DOHH2 (cell line): ENCODE results near the gene FNDC3B.
"Not testable (repeated sequence)": the region's sequence is repeated elsewhere in the genome, so short reads cannot be mapped to it uniquely, and the experiment has no call there.

ENCODE experiments used
- H3F3A ChIP-seq: fragments of 200-600 bp; sonication (generic), shearing (Covaris generic); 2 replicates; pipeline ENCODE4 v1.6.0; 2016; ENCODE audit warnings: antibody characterized with exemption, mild to moderate bottlenecking; ENCODE audit not compliant: control insufficient read depth, insufficient read depth
- H3K27ac ChIP-seq: fragments of 200-600 bp; sonication (generic); 2 replicates; pipeline ENCODE4 v1.5.1; 2014; ENCODE audit warnings: low read depth, mild to moderate bottlenecking, low read length, moderate library complexity
- H3K27me3 ChIP-seq: fragments of 200-600 bp; sonication (generic); 2 replicates; pipeline ENCODE4 v1.6.1; 2014; ENCODE audit warnings: mild to moderate bottlenecking, low read length, mixed read lengths; ENCODE audit not compliant: control insufficient read depth
- H3K36me3 ChIP-seq: fragments of 200-600 bp; sonication (generic); 2 replicates; pipeline ENCODE4 v1.6.1; 2014; ENCODE audit warnings: mild to moderate bottlenecking, low read length, moderate library complexity, mixed read lengths; ENCODE audit not compliant: control insufficient read depth
- H3K4me1 ChIP-seq: fragments of 200-600 bp; sonication (generic); 2 replicates; pipeline ENCODE4 v1.6.1; 2014; ENCODE audit warnings: mild to moderate bottlenecking, low read length, mixed read lengths; ENCODE audit not compliant: control insufficient read depth
- H3K4me2 ChIP-seq: fragments of 200-600 bp; sonication (generic); 2 replicates; pipeline ENCODE4 v1.6.0; 2014; ENCODE audit warnings: mild to moderate bottlenecking, low read length, moderate library complexity
- H3K4me3 ChIP-seq: fragments of 200-600 bp; sonication (generic); 2 replicates; pipeline ENCODE4 v1.5.1; 2014; ENCODE audit warnings: mild to moderate bottlenecking, low read length, mixed read lengths
- H3K79me2 ChIP-seq: fragments of 200-600 bp; sonication (generic); 2 replicates; pipeline ENCODE4 v1.6.1; 2014; ENCODE audit warnings: mild to moderate bottlenecking, low read length, mixed read lengths; ENCODE audit not compliant: control insufficient read depth
- H3K9me2 ChIP-seq: fragments of 200-600 bp; sonication (generic); replicated peaks from 2 replicates; pipeline ENCODE4 v1.6.1; 2014; ENCODE audit warnings: mild to moderate bottlenecking, low read length, mixed read lengths; ENCODE audit not compliant: control insufficient read depth
- H3K9me3 ChIP-seq: fragments of 200-600 bp; sonication (generic); 2 replicates; pipeline ENCODE4 v1.6.1; 2014; ENCODE audit warnings: antibody characterized with exemption, low read length, mixed read lengths; ENCODE audit not compliant: control insufficient read depth, insufficient read depth
- H4K20me1 ChIP-seq: fragments of 200-600 bp; sonication (generic); 2 replicates; pipeline ENCODE4 v1.6.0; 2014; ENCODE audit warnings: low read depth, mild to moderate bottlenecking, antibody characterized with exemption, low read length, moderate library complexity; ENCODE audit not compliant: control insufficient read depth, insufficient read depth
- CTCF ChIP-seq: fragments of 200-600 bp; sonication (generic); IDR thresholded peaks from one replicate; pipeline ENCODE4 v1.5.1; 2014; ENCODE audit warnings: antibody characterized with exemption, mild to moderate bottlenecking, low read depth, low read length; ENCODE audit not compliant: poor library complexity, severe bottlenecking
- EZH2phosphoT487 ChIP-seq: fragments of 200-600 bp; sonication (generic); IDR thresholded peaks from 2 replicates; pipeline ENCODE4 v1.6.1; 2017; ENCODE audit warnings: borderline replicate concordance, mild to moderate bottlenecking, antibody characterized with exemption, low read length, moderate library complexity, mixed read lengths

The FNDC3B gene

GRCh38 chr3:172089250-172089649 lies 49.9 kb downstream of the FNDC3B start:
- Histone ChIP-seq H3K4me1 (peaks cover 6% of the 10 kb centered on the region; the same call in 1 of the 2 replicates), H3K4me2 (no peak overlapping the region), H3K9me3 (no peaks in the 10 kb centered on the region), H3K4me3 (no peak overlapping the region), H3K9me2 (no peaks in the 10 kb centered on the region), H3K79me2 (no peaks in the 10 kb centered on the region), H3K27ac (no peak overlapping the region), H4K20me1 (no peaks in the 10 kb centered on the region; the same call in 1 of the 2 replicates), H3K36me3 (no peaks in the 10 kb centered on the region), H3K27me3 (no peaks in the 10 kb centered on the region), H3F3A (no peaks in the 10 kb centered on the region)
- no peak for TF ChIP-seq CTCF
- no peak for TF ChIP-seq EZH2phosphoT487

GRCh38 chr3:172090035-172090434 lies 50.7 kb downstream of the FNDC3B start:
- Histone ChIP-seq H3K4me2 (no peak overlapping the region), H3F3A (no peaks in the 10 kb centered on the region), H3K9me3 (no peaks in the 10 kb centered on the region)

GRCh38 chr3:172092658-172093057 lies 53.3 kb downstream of the FNDC3B start:
- H3K79me2 ChIP-seq, result no peaks in the 10 kb centered on the region
- no peak overlapping the region for H3K27ac ChIP-seq
- H3F3A ChIP-seq, result no peaks in the 10 kb centered on the region
- H3K36me3 ChIP-seq, result no peaks in the 10 kb centered on the region
- no peaks in the 10 kb centered on the region for H3K9me3 ChIP-seq
- H3K4me1 ChIP-seq, result peaks cover 12% of the 10 kb centered on the region
- no peaks in the 10 kb centered on the region; the same call in 1 of the 2 replicates for H4K20me1 ChIP-seq
- H3K4me2 ChIP-seq, result no peak overlapping the region
- H3K9me2 ChIP-seq, result no peaks in the 10 kb centered on the region
- no peak overlapping the region for H3K4me3 ChIP-seq
- no peaks in the 10 kb centered on the region for H3K27me3 ChIP-seq
- no peak for TF ChIP-seq EZH2phosphoT487
- TF ChIP-seq CTCF, result no peak

More at GRCh38 chr3:172090035-172090434, 50.7 kb downstream of the FNDC3B start:
- H3K4me1 ChIP-seq, result peaks cover 6% of the 10 kb centered on the region; the same call in 1 of the 2 replicates
- TF ChIP-seq EZH2phosphoT487 (no peak), CTCF (no peak)
- no peak overlapping the region for H3K27ac ChIP-seq
- H3K79me2 ChIP-seq, result no peaks in the 10 kb centered on the region
- H3K9me2 ChIP-seq, result no peaks in the 10 kb centered on the region
- H3K4me3 ChIP-seq, result no peak overlapping the region
- no peaks in the 10 kb centered on the region; the same call in 1 of the 2 replicates for H4K20me1 ChIP-seq
- no peaks in the 10 kb centered on the region for H3K27me3 ChIP-seq
- H3K36me3 ChIP-seq, result no peaks in the 10 kb centered on the region

- not testable (repeated sequence) for H3F3A ChIP-seq, H3K27me3 ChIP-seq, H4K20me1 ChIP-seq, H3K27ac ChIP-seq, H3K9me2 ChIP-seq, H3K36me3 ChIP-seq, H3K79me2 ChIP-seq, H3K9me3 ChIP-seq, H3K4me2 ChIP-seq, H3K4me3 ChIP-seq
- peaks cover 19% of the 10 kb centered on the region for H3K4me1 ChIP-seq
These were observed 54.4 kb downstream of the FNDC3B start for GRCh38 chr3:172093581-172094443.
